ENCODE results near the gene SAMD1. TPM values are rescaled to one million over a fixed set of nuclear protein-coding genes. Genes with fewer than 3 reads are reported as not detected.

The SAMD1 gene
- total RNA-seq, 1 experiment from 2014 or later, result 56.0 TPM

DNA sequence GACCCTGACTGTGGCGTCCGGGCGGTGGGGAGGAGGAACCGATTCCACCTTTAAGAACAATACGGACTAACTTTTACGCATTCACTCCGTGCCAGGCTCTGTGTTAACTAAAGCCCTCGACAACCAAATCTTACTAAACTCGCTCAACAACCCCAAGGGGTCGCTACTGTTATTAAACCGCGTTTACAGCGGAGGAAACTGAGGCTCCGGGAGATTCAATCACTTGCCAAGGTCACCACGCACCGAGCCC is 1.2 kb downstream of the SAMD1 start:
- DNase-seq (ENCODE audit: low spot score), result peak; percentile 58
- peaks cover 12% of the 10 kb centered on the region for H3K36me3 ChIP-seq (ENCODE audit: insufficient read depth, low read length, poor library complexity, severe bottlenecking)
- peaks cover 8% of the 10 kb centered on the region for H3K9me3 ChIP-seq (ENCODE audit: low read depth, low read length, poor library complexity, severe bottlenecking)
- ChIA-PET POLR2A (ENCODE audit: low non-redundant PET) (no interaction called here), CTCF (interaction anchor here (0.5 kb wide), 1 partner anchor 41 kb away, joined by 4 read pairs; no protein-coding TSS in a partner anchor)
- TF ChIP-seq EZH2 (IDR thresholded peaks at IDR 0.05; ENCODE audit: borderline replicate concordance, low read depth, low read length, poor library complexity, severe bottlenecking) (no peak), CTCF (conservative IDR thresholded peaks at IDR 0.05; ENCODE audit: low read depth, low read length) (peak; percentile 45)
- BruUV-seq (replicated peaks), result no TSS peak
- H3K27ac ChIP-seq (ENCODE audit: low read depth, low read length, poor library complexity, severe bottlenecking), result no peak overlapping the region
- intact Hi-C loops (cut with micrococcal nuclease; ENCODE audit: unreplicated experiment), result no loop called here
- H3K4me1 ChIP-seq (ENCODE audit: insufficient read depth, low read length, poor library complexity, severe bottlenecking), result no peaks in the 10 kb centered on the region
- no peaks in the 10 kb centered on the region for H3K27me3 ChIP-seq (replicated peaks; ENCODE audit: insufficient read depth, low read depth, low read length, poor library complexity)
- peak overlapping the region; percentile 64 for H3K4me3 ChIP-seq (ENCODE audit: low read depth, low read length, poor library complexity, severe bottlenecking)

DNA sequence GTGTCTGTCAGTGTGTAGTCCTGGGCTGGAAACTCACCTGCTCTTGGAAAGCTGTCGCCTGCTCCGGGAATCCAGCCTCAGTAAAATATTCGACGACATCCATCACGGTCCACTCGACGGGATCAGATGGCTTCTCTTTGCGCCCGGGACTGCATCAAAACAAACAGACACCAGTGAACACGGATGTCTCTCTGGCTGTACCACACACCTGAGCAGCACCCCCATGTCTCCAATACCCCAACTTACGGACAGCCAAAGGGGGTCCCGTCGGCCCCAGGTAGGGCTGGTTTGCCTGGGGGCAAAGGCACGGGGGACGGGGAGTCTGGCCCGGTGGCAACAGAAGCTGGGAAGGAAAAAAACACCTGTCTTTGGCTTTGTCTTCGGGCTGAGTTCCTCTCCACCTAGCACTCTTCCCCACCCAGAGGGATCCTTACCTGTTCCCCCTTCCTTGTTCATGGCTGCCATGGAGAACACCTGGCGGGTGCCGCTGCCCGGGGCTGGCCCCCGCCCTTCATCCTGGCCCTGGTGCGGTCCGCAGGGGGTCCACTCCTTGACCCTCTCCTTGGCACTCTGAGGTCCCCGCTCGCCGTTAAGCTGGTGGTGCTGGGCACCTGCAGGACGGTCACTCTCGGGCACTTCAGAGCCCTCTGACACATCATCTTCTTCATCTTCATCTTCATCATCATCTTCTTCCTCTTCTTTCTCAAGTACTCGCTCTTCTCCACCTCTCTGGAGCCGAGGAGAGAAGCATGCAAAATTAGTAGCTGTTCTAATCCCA is 1.7 kb downstream of the SAMD1 start:
- TSS peak; percentile 31 for BruUV-seq (replicated peaks)
- H3K36me3 ChIP-seq (ENCODE audit: insufficient read depth, low read length, poor library complexity, severe bottlenecking), result peaks cover 12% of the 10 kb centered on the region
- no peak overlapping the region for H3K27ac ChIP-seq (ENCODE audit: low read depth, low read length, poor library complexity, severe bottlenecking)
- no peak for DNase-seq (ENCODE audit: low spot score)
- TF ChIP-seq EZH2 (IDR thresholded peaks at IDR 0.05; ENCODE audit: borderline replicate concordance, low read depth, low read length, poor library complexity, severe bottlenecking) (no peak), CTCF (conservative IDR thresholded peaks at IDR 0.05; ENCODE audit: low read depth, low read length) (no peak)
- CTCF ChIA-PET, result interaction anchor here (0.5 kb wide), 1 partner anchor 42 kb away, joined by 4 read pairs; no protein-coding TSS in a partner anchor
- peaks cover 8% of the 10 kb centered on the region for H3K9me3 ChIP-seq (ENCODE audit: low read depth, low read length, poor library complexity, severe bottlenecking)
- H3K27me3 ChIP-seq (replicated peaks; ENCODE audit: insufficient read depth, low read depth, low read length, poor library complexity), result no peaks in the 10 kb centered on the region
- peak overlapping the region; percentile 64 for H3K4me3 ChIP-seq (ENCODE audit: low read depth, low read length, poor library complexity, severe bottlenecking)
- intact Hi-C loops (cut with micrococcal nuclease; ENCODE audit: unreplicated experiment), result no loop called here
- POLR2A ChIA-PET (ENCODE audit: low non-redundant PET), result no interaction called here
- no peaks in the 10 kb centered on the region for H3K4me1 ChIP-seq (ENCODE audit: insufficient read depth, low read length, poor library complexity, severe bottlenecking)

GRCh38 chr19:14086098-14086497 is 4.5 kb downstream of the SAMD1 start:
- no peak for TF ChIP-seq CTCF (conservative IDR thresholded peaks at IDR 0.05; ENCODE audit: low read depth, low read length)
- TF ChIP-seq EZH2 (IDR thresholded peaks at IDR 0.05; ENCODE audit: borderline replicate concordance, low read depth, low read length, poor library complexity, severe bottlenecking), result no peak
- Histone ChIP-seq H3K4me3 (ENCODE audit: low read depth, low read length, poor library complexity, severe bottlenecking) (no peak overlapping the region), H3K27me3 (replicated peaks; ENCODE audit: insufficient read depth, low read depth, low read length, poor library complexity) (no peaks in the 10 kb centered on the region), H3K27ac (ENCODE audit: low read depth, low read length, poor library complexity, severe bottlenecking) (no peak overlapping the region), H3K4me1 (ENCODE audit: insufficient read depth, low read length, poor library complexity, severe bottlenecking) (no peaks in the 10 kb centered on the region), H3K9me3 (ENCODE audit: low read depth, low read length, poor library complexity, severe bottlenecking) (no peaks in the 10 kb centered on the region), H3K36me3 (ENCODE audit: insufficient read depth, low read length, poor library complexity, severe bottlenecking) (peaks cover 12% of the 10 kb centered on the region)
- no TSS peak for BruUV-seq (replicated peaks)
- ChIA-PET POLR2A (ENCODE audit: low non-redundant PET) (no interaction called here), CTCF (no interaction called here)
- intact Hi-C loops (cut with micrococcal nuclease; ENCODE audit: unreplicated experiment), result no loop called here
- DNase-seq (ENCODE audit: low spot score), result no peak
